Measurements from ENCODE around the gene GRM5.

The GRM5 gene

DNA sequence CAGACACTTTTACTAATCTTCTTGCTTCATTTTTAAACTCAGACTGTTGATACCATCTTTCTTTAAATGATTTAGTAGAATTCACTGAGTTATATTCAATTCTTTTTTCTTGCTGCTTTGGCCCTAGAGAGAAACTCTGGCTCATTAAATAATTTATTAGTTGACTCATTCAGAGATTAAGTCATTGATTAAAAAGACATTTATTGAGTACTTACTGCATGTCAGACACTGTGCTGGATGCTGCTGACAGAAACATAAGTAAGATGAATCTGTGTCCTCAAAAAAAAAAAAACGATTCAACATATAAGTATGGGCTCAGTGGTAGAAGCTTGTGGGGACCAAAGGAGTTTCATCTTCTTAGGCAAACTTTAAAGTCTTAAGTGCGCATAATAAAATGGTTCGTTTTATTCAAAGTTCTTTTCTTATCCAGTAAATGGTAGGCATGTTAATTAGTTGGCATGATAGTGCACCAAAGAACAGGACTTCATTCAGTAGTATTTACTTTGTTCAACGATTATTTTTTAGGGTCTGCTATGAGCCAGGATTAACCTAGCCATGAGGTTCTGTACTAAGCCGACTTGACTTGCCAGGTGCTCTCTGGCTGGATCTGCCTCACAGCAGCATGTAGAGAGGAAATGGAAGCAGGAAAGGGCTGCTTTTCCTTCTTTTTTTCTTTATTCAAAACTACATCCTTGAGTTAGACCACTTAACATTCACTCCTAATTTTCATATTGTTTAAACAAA is 447.3 kb downstream of the GRM5 start:
- DNase-seq (ENCODE audit: low read depth) = no peak

DNA sequence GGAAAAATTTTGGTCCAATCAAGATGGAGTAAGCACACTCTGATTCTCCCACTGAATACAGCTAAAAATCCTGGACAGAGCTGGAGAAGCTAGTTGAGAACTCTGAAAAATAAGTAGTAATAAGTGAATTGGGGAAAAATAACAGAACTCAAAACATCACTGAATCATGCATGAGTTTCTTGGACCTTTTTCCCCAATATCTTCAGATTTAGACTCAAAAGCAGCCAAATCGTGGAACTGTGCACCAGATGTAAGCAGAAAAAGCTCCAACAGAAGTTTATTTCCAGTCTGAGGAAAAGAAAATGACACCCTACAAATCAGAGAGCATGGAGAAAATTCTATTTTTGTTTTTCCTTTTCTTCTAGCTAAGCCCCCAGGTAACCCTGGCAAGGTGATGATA is 448.6 kb downstream of the GRM5 start:
- no peak for DNase-seq (ENCODE audit: low read depth)

DNA sequence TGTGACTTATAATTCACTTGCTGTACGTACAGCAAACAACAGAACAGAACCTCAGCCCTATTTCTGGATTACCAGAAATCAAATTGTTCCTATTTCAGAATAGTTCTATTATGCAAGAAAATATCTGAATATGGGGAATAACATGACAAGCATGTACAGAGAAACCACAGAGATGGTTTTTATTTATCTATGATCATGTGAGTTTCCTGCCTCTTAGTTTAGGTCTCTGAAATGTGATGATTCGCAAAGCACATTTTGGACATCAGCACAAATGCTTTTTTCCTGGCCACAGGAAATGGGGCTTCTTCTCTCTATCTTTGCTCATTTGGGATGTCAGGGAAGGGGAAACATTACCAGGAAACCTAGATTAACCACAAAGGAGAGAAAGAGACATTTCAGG is 461.5 kb downstream of the GRM5 start:
- no peak for DNase-seq (ENCODE audit: low read depth)

- no peak for DNase-seq (ENCODE audit: low read depth)
Measured at GRCh38 chr11:88603091-88603867, 462.5 kb downstream of the GRM5 start.

DNA sequence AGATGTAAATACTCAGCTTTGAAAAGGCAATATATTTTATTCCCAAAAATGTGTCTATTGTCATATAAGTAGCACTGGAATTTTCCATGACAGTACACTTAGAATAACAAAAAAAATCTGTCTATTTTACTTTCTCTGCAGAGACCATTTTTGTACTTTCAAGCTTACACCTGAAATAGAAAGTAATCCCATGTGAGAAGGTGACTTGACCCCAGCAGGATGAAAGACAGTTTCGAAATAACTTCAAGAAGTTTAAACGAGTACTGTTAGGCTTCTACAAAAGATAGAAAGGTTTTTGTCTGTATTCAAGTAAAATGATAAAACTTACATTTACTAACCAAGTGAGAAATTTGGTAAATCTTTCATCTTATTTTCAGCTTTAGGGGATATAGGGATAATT is 468.4 kb downstream of the GRM5 start:
- no peak for DNase-seq (ENCODE audit: low read depth)

DNA sequence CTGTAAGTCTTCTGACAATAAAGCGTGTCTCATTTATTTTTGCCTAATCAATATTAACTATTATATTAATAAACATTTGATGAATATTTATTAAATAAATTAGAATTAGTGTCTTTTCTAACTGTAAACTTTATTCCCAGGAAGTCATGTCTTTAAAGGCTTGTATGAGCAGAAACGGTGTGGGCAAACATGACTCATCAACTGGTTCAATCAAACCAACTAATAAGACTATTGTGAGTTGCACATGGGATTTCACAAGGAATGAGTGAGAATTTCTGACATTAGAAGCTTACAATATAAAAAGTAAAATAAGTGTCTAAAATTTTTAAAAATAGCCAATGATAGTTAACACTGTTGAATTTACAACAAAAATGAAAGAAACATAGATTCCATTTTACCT is 469.0 kb downstream of the GRM5 start:
- DNase-seq (ENCODE audit: low read depth) = no peak

- no peak for DNase-seq (ENCODE audit: low read depth)
Measured at GRCh38 chr11:88594274-88594950, 471.4 kb downstream of the GRM5 start.

DNA sequence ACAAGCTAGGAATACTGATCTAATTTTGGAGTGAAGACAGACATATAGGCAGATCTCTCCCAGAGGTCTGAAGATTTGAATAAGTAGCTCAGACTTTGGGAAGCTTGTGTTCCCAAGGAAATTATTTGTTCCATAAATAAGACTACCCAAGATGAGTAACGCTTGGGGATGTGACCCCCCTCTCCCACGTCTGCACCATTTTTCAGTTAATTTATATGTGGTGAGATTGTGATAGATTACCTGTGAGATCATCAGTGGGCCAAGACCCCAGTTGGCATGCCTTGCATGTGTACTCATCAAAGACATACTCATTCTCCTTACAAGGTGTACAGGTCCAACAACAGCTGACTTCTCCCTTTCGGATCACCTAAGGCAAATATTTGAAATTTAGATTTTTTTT is 475.4 kb downstream of the GRM5 start:
- no peak for DNase-seq (ENCODE audit: low read depth)

DNA sequence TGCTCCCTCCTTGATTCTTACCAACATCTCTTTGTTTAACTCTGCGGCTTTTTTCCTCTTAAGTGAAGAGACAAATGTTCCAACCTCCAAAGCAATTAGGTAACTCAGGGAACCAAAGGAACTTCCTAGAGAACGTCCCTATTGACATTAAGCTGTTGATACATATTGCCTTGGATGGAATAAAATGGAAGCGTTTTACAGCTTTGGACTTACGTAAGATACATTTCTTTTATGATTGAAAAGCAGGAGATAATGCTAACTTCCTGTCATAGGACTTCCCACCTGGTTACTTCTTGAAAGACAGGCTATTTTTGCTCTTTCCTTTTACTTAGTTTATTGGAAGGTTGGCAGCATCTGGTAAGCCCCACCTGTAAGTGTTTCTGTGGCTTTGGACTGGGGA is 482.5 kb downstream of the GRM5 start:
- no peak for DNase-seq (ENCODE audit: low read depth)

- DNase-seq (ENCODE audit: low read depth) = no peak
Measured at GRCh38 chr11:88579466-88579865, 486.3 kb downstream of the GRM5 start.

DNA sequence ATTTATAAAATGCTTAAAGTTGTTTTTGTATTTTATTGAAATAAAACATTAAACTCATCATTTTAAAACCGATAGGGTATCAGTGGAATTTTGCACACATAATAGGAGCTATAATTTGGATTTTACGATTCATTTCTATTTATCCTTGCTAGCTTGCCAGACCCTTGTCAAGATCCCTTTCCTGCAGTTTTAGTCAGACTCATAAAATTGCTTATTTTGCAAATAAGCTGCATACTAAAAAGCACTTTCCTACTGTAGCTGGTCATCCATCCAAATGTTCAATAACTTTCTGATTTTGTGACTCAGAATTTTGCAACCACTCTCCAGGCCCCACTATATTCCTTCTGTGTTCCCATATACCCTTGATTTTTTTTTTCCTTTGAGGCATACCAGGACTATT is 489.0 kb downstream of the GRM5 start:
- DNase-seq (ENCODE audit: low read depth) = no peak

DNA sequence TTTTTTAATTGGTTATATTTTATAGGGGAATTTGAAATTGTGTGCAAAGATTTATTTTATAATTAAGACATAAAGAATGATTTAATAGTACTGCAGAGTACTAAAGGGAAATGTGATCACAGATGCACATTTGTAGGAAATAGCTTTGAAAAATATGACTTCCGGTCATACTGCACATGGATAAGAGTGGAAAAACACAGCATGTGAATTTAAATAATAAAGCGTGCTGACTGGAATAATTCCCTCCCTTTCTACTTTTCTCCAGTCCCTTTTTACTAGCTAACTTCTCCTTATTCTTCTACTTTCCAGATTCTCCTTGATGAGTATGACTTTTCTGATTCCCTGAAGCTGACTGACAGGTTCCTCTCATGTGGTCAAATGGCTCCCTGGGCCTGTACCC is 489.9 kb downstream of the GRM5 start:
- DNase-seq (ENCODE audit: low read depth) = no peak

DNA sequence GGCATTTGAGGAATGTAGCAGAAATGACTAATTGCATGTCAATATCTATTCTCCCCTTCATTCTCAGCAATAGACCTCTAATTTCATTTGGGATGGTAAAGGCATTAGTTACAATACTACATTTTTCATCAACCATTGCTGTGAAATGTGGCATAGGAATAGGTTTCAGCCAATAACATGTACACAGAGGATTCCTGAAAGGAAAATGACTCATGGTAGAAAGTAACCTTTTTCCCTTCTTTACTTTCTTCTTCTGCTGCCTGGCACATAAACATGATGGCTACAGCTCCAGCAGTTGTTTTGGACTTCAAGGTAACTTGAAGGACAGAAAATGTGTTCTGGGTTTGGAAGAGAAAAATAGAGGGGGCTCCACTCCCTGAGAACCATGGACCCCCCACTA is 496.4 kb downstream of the GRM5 start:
- no peak for DNase-seq (ENCODE audit: low read depth)

GRCh38 chr11:88555829-88556202 is 510.0 kb downstream of the GRM5 start:
- DNase-seq (ENCODE audit: low read depth) = no peak

DNA sequence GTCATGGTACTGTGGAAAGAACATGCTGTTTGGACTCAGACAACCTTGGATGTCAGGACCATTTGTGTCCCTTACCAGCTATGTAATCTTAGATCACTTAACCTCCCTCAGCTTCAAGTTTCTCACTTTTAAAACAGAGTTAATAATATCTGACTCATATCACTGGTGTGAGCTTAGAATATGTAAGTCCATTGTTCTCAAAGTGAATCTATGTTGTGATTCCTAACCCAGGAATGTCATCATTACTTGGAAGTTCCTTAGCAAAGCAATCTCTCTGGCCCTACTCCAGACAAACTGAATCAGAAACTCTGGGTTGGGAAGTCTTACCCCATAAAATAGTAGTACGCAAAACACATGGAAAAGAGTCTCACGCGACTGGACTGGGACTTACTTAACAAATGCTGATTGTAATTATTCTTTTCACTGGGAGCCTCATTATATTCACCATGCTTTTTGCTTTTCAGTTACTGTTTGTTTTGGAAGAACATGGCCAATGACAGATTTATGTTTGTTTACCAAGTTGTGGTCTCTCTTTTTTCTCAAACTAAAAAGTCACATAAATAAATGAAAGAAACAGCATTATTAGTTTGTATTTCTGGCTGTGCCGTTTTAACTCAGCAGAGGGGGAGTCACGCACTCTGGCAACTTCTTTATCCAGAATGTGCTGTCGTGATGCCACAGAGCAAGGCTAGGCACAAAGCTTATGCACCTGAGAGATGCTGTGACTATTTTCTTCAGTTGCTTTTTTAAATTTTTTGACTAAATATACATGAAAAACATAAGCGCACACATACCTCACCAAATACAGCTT is 510.6 kb downstream of the GRM5 start:
- no peak for DNase-seq (ENCODE audit: low read depth)

- no peak for DNase-seq (ENCODE audit: low read depth)
Measured at GRCh38 chr11:88553204-88553603, 512.6 kb downstream of the GRM5 start.

- DNase-seq (ENCODE audit: low read depth) = peak; percentile 20
Measured at GRCh38 chr11:88552379-88553062, 513.3 kb downstream of the GRM5 start.

DNA sequence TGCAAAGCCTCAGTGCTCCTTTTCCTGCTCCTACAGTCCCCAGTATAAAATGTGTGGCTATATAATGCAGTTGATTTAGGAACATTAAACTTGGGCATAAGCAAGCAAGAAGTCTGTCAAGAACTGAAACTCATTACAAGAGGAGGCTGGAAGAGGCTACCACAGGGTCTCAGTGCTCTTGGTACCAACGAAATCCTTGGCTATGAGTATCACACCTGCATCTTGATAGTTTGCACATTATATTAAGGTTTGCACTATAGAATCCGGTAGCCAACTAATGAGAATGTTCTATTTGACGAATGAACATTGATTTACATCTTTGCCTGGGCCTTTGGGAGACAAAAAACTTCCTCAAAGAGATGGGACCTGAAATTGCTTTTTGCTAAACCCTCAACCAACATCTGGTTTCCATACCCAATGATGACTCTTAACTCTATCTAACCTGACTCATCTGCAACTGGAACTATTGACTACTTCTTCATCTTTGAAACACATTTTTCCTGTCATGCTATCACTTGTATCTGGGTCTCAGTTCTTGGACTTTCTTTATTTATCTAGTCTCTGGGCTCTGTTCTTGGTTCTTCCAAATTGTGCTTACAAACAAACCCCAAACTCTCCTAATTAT is 521.0 kb downstream of the GRM5 start:
- no peak for DNase-seq (ENCODE audit: low read depth)

- DNase-seq (ENCODE audit: low read depth) = peak; percentile 59
Measured at GRCh38 chr11:88543902-88544655, 521.7 kb downstream of the GRM5 start.

DNA sequence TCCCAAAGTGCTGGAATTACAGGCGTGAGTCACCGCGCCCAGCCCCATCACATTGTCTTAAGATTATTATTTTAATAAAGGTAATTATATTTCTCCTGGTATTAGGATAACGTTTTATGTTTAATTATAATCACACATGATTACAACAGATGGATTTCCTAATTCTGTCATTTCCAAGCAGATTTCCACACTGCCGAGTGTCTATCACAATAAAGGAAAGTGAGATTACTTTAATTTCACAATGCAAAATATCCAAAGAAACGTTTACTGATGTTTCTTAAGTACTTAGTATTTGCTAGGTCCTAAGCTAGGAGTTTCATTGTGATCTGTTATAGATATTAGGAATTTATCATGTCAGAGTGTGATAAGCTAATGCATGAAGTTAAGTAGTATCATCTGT is 524.8 kb downstream of the GRM5 start:
- DNase-seq (ENCODE audit: low read depth) = no peak

DNA sequence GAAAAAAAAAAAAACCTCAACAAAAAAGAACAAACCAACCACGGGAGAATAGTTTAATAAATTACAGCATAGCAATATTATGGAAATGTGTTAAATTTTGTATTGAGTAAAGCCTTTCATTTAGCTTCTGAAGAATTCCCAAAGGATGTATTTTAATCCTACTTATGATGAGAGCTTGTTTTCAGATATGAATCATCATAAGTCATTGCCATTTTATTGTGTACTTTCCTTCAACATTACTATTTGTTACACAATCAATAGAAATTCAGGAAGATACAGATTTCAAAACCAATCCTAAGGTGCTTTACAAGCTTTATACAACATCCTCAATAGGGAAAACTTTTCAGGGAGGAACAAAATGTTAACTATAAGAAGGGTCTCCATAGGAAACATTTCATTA is 527.7 kb downstream of the GRM5 start:
- DNase-seq (ENCODE audit: low read depth) = no peak

All from activated T-helper 9 cell treated with anti-CD3 and anti-CD28 coated beads, Interleukin-2, amount 50 U/mL, for 16 hours (primary cell).